MCF 10A (cell line): ENCODE data around the gene LRRC53. TPM values are rescaled to one million over a fixed set of nuclear protein-coding genes. Genes with fewer than 3 reads are reported as not detected.

Source experiments
- BruUV-seq: library from RNA; stranded (reverse); fragments of 400-500 nt; replicated peaks from 2 replicates; lab custom pipeline; 2021; lab: Mats Ljungman, UMichigan
- CTCF ChIA-PET: fragments of 300-600 bp; sonication (Branson Sonifier 250); formaldehyde crosslinking; extraction: SDS; loops from one replicate; lab custom pipeline; 2021; ENCODE audit warnings: antibody characterized with exemption, inconsistent platforms; lab: Yijun Ruan, JAX
- POLR2A ChIA-PET: fragments of 300-600, 350-650 bp; sonication (Branson Sonifier 250); formaldehyde crosslinking; extraction: SDS; loops from one replicate; lab custom pipeline; 2020; ENCODE audit warnings: antibody characterized with exemption, inconsistent platforms; lab: Yijun Ruan, JAX
- DNase-seq: peaks from one replicate; pipeline ENCODE4 v3.0.0-alpha.2; 2018; ENCODE audit not compliant: unreplicated experiment
- H3K27ac Mint-ChIP-seq: one replicate; pipeline ENCODE4 v1.8.0; 2022; ENCODE audit warnings: mild to moderate bottlenecking, low read depth, mixed read lengths; ENCODE audit not compliant: unreplicated experiment
- H3K27me3 Mint-ChIP-seq: one replicate; pipeline ENCODE4 v1.8.0; 2022; ENCODE audit warnings: mixed read lengths; ENCODE audit not compliant: insufficient read depth, unreplicated experiment
- H3K36me3 Mint-ChIP-seq: one replicate; pipeline ENCODE4 v1.8.0; 2022; ENCODE audit warnings: mild to moderate bottlenecking, moderate library complexity, mixed read lengths; ENCODE audit not compliant: insufficient read depth, unreplicated experiment
- H3K4me1 Mint-ChIP-seq: one replicate; pipeline ENCODE4 v1.8.0; 2022; ENCODE audit warnings: mixed read lengths; ENCODE audit not compliant: insufficient read depth, unreplicated experiment
- H3K4me3 Mint-ChIP-seq: one replicate; pipeline ENCODE4 v1.8.0; 2022; ENCODE audit warnings: mild to moderate bottlenecking, moderate library complexity, mixed read lengths; ENCODE audit not compliant: unreplicated experiment
- H3K9me3 Mint-ChIP-seq: one replicate; pipeline ENCODE4 v1.8.0; 2022; ENCODE audit warnings: mixed read lengths; ENCODE audit not compliant: unreplicated experiment
- intact Hi-C: fragments of 100-400 bp; cut with micrococcal nuclease; formaldehyde crosslinking; loops from 2 replicates; pipeline ENCODE4 v1.14.1; 2022
- total RNA-seq: library from RNA; stranded (reverse); gene quantifications from 2 replicates; pipeline ENCODE4 v1.2.3, GENCODE V29; 2022
- TF ChIP-seq, protein P1 (sequence below): fragments of 200-600 bp; IDR thresholded peaks from one replicate; pipeline ENCODE4 v1.8.0; 2022; ENCODE audit warnings: antibody characterized with exemption, mild to moderate bottlenecking; ENCODE audit not compliant: unreplicated experiment

LRRC53 gene
- total RNA-seq, 1 experiment from 2014 or later, result not detected

DNA sequence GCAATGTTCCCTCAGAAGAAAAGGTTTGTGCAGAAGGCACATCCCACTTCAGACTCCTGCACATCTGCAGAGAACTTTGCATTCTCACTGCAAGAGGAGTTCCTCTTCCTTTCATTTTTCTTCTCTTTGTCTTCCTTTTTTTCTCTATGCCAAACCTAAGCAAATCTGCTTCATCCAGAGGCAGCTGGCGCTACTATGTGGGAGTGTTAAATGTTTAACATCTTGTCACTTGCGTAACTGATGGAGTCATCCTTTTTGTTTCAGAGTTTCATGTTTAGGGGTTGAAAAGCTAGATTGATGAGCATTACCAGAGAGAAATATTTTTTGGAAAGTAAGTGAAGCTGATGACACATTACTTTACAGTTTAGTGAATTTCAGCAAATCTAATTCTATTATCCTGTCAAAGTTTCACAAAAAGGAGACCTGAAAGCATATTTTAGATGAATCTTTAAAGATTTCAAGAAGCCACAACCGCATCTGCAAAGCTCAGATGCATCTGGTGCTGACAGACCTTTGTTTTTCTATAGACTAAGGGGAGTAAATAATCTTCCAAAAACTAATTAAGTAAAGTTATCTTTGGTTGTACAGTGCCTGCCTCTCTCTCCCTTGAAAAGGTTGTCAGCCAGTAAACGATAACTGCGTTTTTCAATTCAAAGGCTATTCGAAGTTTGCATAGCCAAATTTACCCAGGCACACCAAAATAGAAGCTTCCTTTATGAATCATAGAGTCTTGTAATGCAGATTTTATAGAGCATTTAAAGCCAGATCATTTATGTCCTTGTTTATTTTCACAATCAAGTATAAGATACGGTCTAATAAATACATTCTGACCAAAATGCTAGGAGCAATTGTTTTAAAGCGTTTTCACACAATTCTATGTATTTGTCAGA lies 1.2 kb upstream of the LRRC53 start:
- Mint-ChIP-seq H3K27me3 (no peaks in the 10 kb centered on the region), H3K4me3 (no peak overlapping the region), H3K36me3 (no peaks in the 10 kb centered on the region), H3K4me1 (no peaks in the 10 kb centered on the region), H3K27ac (no peak overlapping the region), H3K9me3 (no peaks in the 10 kb centered on the region)
- TF ChIP-seq, protein P1, sequence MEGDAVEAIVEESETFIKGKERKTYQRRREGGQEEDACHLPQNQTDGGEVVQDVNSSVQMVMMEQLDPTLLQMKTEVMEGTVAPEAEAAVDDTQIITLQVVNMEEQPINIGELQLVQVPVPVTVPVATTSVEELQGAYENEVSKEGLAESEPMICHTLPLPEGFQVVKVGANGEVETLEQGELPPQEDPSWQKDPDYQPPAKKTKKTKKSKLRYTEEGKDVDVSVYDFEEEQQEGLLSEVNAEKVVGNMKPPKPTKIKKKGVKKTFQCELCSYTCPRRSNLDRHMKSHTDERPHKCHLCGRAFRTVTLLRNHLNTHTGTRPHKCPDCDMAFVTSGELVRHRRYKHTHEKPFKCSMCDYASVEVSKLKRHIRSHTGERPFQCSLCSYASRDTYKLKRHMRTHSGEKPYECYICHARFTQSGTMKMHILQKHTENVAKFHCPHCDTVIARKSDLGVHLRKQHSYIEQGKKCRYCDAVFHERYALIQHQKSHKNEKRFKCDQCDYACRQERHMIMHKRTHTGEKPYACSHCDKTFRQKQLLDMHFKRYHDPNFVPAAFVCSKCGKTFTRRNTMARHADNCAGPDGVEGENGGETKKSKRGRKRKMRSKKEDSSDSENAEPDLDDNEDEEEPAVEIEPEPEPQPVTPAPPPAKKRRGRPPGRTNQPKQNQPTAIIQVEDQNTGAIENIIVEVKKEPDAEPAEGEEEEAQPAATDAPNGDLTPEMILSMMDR, result no peak
- intact Hi-C loops, result no loop called here
- ChIA-PET POLR2A (no interaction called here), CTCF (interaction anchor here (0.5 to 1.3 kb wide), 3 partner anchors 10 to 176 kb away, joined by 4 to 5 read pairs (median 4); no protein-coding TSS in a partner anchor)
- no TSS peak for BruUV-seq
- DNase-seq, result peak; percentile 17

DNA sequence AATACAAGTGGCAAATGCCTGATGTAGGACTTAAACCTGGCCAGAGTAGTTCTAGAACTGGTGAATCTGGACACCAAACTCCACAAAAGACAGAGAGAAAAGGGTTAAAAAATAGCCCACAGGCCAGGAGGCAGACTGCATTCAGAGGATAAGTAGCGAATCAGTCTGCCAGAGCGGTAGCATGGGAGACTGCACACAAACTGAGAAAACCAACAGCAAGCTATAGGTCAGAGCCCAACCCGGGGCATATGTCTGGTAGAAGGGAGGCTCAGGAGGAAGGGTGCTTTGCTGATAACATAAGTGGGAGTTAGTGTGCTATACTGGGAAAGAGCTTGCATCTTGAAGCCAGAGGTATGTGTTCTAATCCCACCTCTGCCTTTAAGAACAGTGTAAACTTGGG lies 4.0 kb downstream of the LRRC53 start:
- no peaks in the 10 kb centered on the region for H3K4me1 Mint-ChIP-seq
- CTCF ChIA-PET, result no interaction called here
- no peaks in the 10 kb centered on the region for H3K27me3 Mint-ChIP-seq
- H3K4me3 Mint-ChIP-seq, result no peak overlapping the region
- no peak overlapping the region for H3K27ac Mint-ChIP-seq
- no peaks in the 10 kb centered on the region for H3K9me3 Mint-ChIP-seq
- POLR2A ChIA-PET, result no interaction called here
- H3K36me3 Mint-ChIP-seq, result no peaks in the 10 kb centered on the region
- TF ChIP-seq, protein P1, result no peak
- BruUV-seq, result no TSS peak
- intact Hi-C loops, result no loop called here
- no peak for DNase-seq

DNA sequence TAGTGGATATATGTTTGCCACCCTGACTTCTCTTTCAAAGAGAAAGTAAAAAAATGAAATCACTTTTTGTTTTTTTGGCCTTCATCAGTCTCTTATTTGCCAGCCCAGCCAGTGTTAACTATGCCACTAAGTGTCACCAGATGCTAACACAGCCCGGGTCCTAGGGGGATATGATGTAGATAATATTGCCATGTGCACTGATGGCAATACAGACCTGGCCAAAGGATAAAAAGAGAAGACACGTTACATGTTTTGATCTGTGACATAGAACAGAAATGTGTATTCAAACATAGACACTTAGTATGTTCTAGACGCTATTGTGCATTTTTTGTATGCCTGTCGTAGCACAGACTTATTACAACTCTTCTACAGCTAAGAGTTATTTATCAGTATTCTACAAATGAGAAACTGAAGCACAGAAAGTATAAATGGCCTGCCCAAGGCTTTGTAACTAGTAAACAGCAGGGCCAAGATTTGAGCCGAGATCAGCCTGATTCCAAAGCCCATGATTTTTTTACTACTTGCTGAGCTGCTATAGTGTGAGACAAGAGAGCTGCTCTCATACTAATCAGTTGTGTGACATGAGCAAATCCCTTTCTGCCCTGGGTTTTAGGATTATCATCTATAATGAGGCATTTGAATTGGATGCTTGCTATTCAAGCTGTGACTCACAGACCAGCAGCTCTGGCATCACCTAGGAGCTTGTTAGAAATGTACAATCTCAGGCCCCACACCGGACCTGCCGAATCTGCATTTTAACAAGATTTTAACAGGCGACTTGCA lies 6.3 kb downstream of the LRRC53 start:
- H3K4me1 Mint-ChIP-seq, result no peaks in the 10 kb centered on the region
- intact Hi-C loops, result no loop called here
- no TSS peak for BruUV-seq
- CTCF ChIA-PET, result interaction anchor here (1.0 to 4.5 kb wide), 2 partner anchors 12 to 201 kb away, joined by 3 to 22 read pairs; no protein-coding TSS in a partner anchor
- no peaks in the 10 kb centered on the region for H3K27me3 Mint-ChIP-seq
- POLR2A ChIA-PET, result no interaction called here
- H3K36me3 Mint-ChIP-seq, result no peaks in the 10 kb centered on the region
- DNase-seq, result no peak
- H3K9me3 Mint-ChIP-seq, result no peaks in the 10 kb centered on the region
- no peak overlapping the region for H3K27ac Mint-ChIP-seq
- no peak overlapping the region for H3K4me3 Mint-ChIP-seq
- TF ChIP-seq, protein P1, result no peak

DNA sequence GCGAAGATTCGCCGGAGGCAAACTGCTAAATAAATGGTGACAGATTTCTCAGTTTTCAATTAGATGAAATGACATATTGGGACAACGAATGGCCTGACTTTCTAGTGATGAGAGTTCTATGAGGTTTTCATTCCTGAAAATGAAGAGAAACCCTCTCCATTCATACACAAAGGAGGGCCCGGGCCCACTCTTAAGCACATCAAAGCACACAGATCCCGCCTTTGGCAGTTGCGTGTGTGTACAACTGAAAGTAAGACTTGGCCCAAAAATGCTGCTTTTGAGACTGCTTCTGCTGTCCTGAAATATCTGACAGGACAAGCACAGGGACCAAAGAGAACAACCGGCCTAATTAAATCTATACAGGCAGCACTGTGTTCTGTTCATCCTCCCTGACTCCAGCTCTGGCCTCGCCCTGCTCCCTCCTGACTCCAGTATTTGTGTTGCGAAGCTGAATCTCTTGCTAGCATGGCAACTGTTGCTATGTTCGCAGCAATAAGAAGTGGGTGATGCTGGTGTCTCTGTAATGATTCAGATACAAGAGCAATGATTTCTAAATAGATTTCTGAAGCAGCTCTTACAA lies 7.4 kb downstream of the LRRC53 start:
- CTCF ChIA-PET, result interaction anchor here (1.0 to 4.5 kb wide), 2 partner anchors 11 to 200 kb away, joined by 3 to 22 read pairs; no protein-coding TSS in a partner anchor

More for the DNA sequence above, 7.4 kb downstream of the LRRC53 start:
- Mint-ChIP-seq H3K4me1 (no peaks in the 10 kb centered on the region), H3K36me3 (no peaks in the 10 kb centered on the region), H3K4me3 (no peak overlapping the region), H3K9me3 (no peaks in the 10 kb centered on the region), H3K27ac (no peak overlapping the region), H3K27me3 (no peaks in the 10 kb centered on the region)
- intact Hi-C loops, result loop anchor here (5.0 kb wide), 1 partner anchor 182 kb away; no protein-coding TSS in a partner anchor
- no TSS peak for BruUV-seq
- TF ChIP-seq, protein P1, result no peak
- DNase-seq, result no peak
- POLR2A ChIA-PET, result no interaction called here
